HEK293 (cell line): Measurements from ENCODE around the gene C1QTNF12.

Experiments used
- CTCF ChIA-PET: fragments of 350-600 bp; formaldehyde crosslinking; extraction: SDS; loops from one replicate; lab custom pipeline; 2021; ENCODE audit warnings: antibody characterized with exemption; lab: Yijun Ruan, JAX
- POLR2A ChIA-PET: fragments of 300-600 bp; formaldehyde crosslinking; extraction: SDS; loops from one replicate; lab custom pipeline; 2020; ENCODE audit warnings: antibody characterized with exemption, inconsistent platforms; lab: Yijun Ruan, JAX
- H3K27ac ChIP-seq: fragments of 200-500 bp; sonication (Bioruptor generic); 2 replicates; pipeline ENCODE4 v1.5.1; 2014; ENCODE audit warnings: low read depth, low read length, control low read depth, inconsistent platforms; ENCODE audit errors: extremely low read depth
- H3K36me3 ChIP-seq, 2 experiments: fragments of 200-500 bp in 1 of 2; sonication (Bioruptor generic) in 1 of 2; 1 replicate in 1 of 2; 2 replicates in 1 of 2; pipeline ENCODE4 v1.5.1; 2014 to 2017; ENCODE audit warnings: inconsistent platforms in 2 of 2, low read length in 2 of 2; ENCODE audit not compliant: control insufficient read depth in 2 of 2, insufficient read depth in 1 of 2
- H3K4me1 ChIP-seq: fragments of 200-500 bp; sonication (Bioruptor generic); 2 replicates; pipeline ENCODE4 v1.5.1; 2014; ENCODE audit warnings: mild to moderate bottlenecking, low read length, inconsistent platforms; ENCODE audit not compliant: control insufficient read depth, insufficient read depth
- H3K4me3 ChIP-seq: 2 replicates; pipeline ENCODE4 v1.5.1; 2011; ENCODE audit warnings: low read depth, mild to moderate bottlenecking, control low read depth, low read length, moderate library complexity
- H3K9me3 ChIP-seq: fragments of 200-500 bp; sonication (Bioruptor generic); 2 replicates; pipeline ENCODE4 v1.5.1; 2014; ENCODE audit warnings: low read depth, low read length, inconsistent platforms; ENCODE audit not compliant: control insufficient read depth, insufficient read depth
- ATF2 ChIP-seq: fragments of 450-650 bp; formaldehyde crosslinking; IDR thresholded peaks from 2 replicates; pipeline ENCODE4 v1.5.1; 2016; ENCODE audit warnings: missing biosample characterization, missing genetic modification characterization, low read depth
- IKZF3 ChIP-seq: fragments of 450-650 bp; IDR thresholded peaks from 2 replicates; pipeline ENCODE4 v1.5.0; 2018; ENCODE audit warnings: missing biosample characterization, mild to moderate bottlenecking, missing genetic modification characterization, moderate library complexity
- OVOL3 ChIP-seq: fragments of 450-650 bp; formaldehyde crosslinking; IDR thresholded peaks from 2 replicates; pipeline ENCODE4 v1.5.1; 2016; ENCODE audit warnings: missing biosample characterization, missing genetic modification characterization
- PRDM4 ChIP-seq: fragments of 450-650 bp; formaldehyde crosslinking; IDR thresholded peaks from 2 replicates; pipeline ENCODE4 v1.5.1; 2017; ENCODE audit warnings: missing biosample characterization, missing genetic modification characterization
- REST ChIP-seq: fragments of 450-650 bp; formaldehyde crosslinking; IDR thresholded peaks from 2 replicates; pipeline ENCODE4 v1.5.1; 2016; ENCODE audit warnings: missing biosample characterization, missing genetic modification characterization
- SCRT2 ChIP-seq: fragments of 450-650 bp; formaldehyde crosslinking; IDR thresholded peaks from 2 replicates; pipeline ENCODE4 v1.5.1; 2016; ENCODE audit warnings: missing biosample characterization, missing genetic modification characterization
- ZBTB21 ChIP-seq: fragments of 450-650 bp; formaldehyde crosslinking; IDR thresholded peaks from 2 replicates; pipeline ENCODE4 v1.5.1; 2017; ENCODE audit warnings: missing biosample characterization, missing genetic modification characterization
- ZNF155 ChIP-seq: fragments of 450-650 bp; formaldehyde crosslinking; IDR thresholded peaks from 2 replicates; pipeline ENCODE4 v1.5.1; 2016; ENCODE audit warnings: missing biosample characterization, missing genetic modification characterization
- ZNF214 ChIP-seq: fragments of 450-650 bp; formaldehyde crosslinking; IDR thresholded peaks from 2 replicates; pipeline ENCODE4 v1.5.1; 2017; ENCODE audit warnings: missing biosample characterization, mild to moderate bottlenecking, missing genetic modification characterization, borderline replicate concordance
- ZNF473 ChIP-seq: fragments of 450-650 bp; formaldehyde crosslinking; IDR thresholded peaks from 2 replicates; pipeline ENCODE4 v1.5.1; 2017; ENCODE audit warnings: missing biosample characterization, missing genetic modification characterization
- ZNF610 ChIP-seq: fragments of 450-650 bp; formaldehyde crosslinking; IDR thresholded peaks from 2 replicates; pipeline ENCODE4 v1.5.1; 2016; ENCODE audit warnings: missing biosample characterization, missing genetic modification characterization, borderline replicate concordance
- ZNF670 ChIP-seq: fragments of 450-650 bp; formaldehyde crosslinking; IDR thresholded peaks from 2 replicates; pipeline ENCODE4 v1.5.1; 2016; ENCODE audit warnings: missing biosample characterization, missing genetic modification characterization, low read depth
- ZNF768 ChIP-seq: fragments of 450-650 bp; formaldehyde crosslinking; IDR thresholded peaks from 2 replicates; pipeline ENCODE4 v1.5.1; 2018; ENCODE audit warnings: missing biosample characterization, mild to moderate bottlenecking, missing genetic modification characterization
- ZSCAN4 ChIP-seq: fragments of 450-650 bp; formaldehyde crosslinking; IDR thresholded peaks from 2 replicates; pipeline ENCODE4 v1.5.1; 2017; ENCODE audit warnings: missing biosample characterization, missing genetic modification characterization

The C1QTNF12 gene

GRCh38 chr1:1260843-1261560 is 14.5 kb upstream of the C1QTNF12 start (continued):
- TF ChIP-seq ATF2 (no peak), PRDM4 (tag by site-specific recombination) (no peak), ZNF670 (tag by site-specific recombination) (no peak), SCRT2 (tag by site-specific recombination) (no peak), ZBTB21 (tag by site-specific recombination) (no peak), ZNF473 (no peak), ZNF214 (tag by site-specific recombination) (no peak), OVOL3 (tag by site-specific recombination) (no peak), REST (tag by site-specific recombination) (no peak), IKZF3 (tag by site-specific recombination) (no peak), ZNF768 (no peak), ZNF610 (tag by site-specific recombination) (no peak), ZSCAN4 (tag by site-specific recombination) (no peak)

GRCh38 chr1:1259951-1260600 is 13.6 kb upstream of the C1QTNF12 start:
- TF ChIP-seq SCRT2 (tag by site-specific recombination) (0 out of 2 replicates have a peak, but pooled peaks have one; percentile 14), ZNF155 (no peak)
- H3K27ac ChIP-seq: no peak overlapping the region
- no peak overlapping the region for H3K4me3 ChIP-seq
- H3K36me3 ChIP-seq: peaks cover 6 to 93% of the 10 kb centered on the region in 2 experiments; a peak in 2 of 3 replicates
- ChIA-PET POLR2A (interaction anchor here (0.6 to 1.3 kb wide), 2 partner anchors 9 to 134 kb away, joined by 4 to 6 read pairs; no protein-coding TSS in a partner anchor), CTCF (no interaction called here)
- H3K9me3 ChIP-seq: no peaks in the 10 kb centered on the region
- no peaks in the 10 kb centered on the region for H3K4me1 ChIP-seq
